Suprapubic skin (tissue), 4 donors: Measurements from ENCODE around the gene UBC.

Experiments
- POLR2A ChIP-seq, 2 donors: fragments of 450-650 bp; IDR thresholded peaks; one replicate each; pipeline ENCODE4 v1.6.1; 2017; ENCODE audit warnings: antibody characterized with exemption in 2 of 2, mild to moderate bottlenecking in 2 of 2, moderate library complexity in 2 of 2
- POLR2AphosphoS5 ChIP-seq, 3 donors: sonication (generic); formaldehyde crosslinking; IDR thresholded peaks; one replicate each; pipeline ENCODE4 v1.6.1; 2017; ENCODE audit warnings: antibody characterized with exemption in 3 of 3
- TF ChIP-seq, protein P1 (sequence below), 2 donors: fragments of 200-600 bp in 1 of 2; fragments of 450-650 bp in 1 of 2; sonication (generic) in 1 of 2; IDR thresholded peaks; one replicate each; pipeline ENCODE4 v1.5.1; 2016 to 2019; ENCODE audit warnings: antibody characterized with exemption in 2 of 2, mild to moderate bottlenecking in 1 of 2, moderate library complexity in 1 of 2

DNA sequence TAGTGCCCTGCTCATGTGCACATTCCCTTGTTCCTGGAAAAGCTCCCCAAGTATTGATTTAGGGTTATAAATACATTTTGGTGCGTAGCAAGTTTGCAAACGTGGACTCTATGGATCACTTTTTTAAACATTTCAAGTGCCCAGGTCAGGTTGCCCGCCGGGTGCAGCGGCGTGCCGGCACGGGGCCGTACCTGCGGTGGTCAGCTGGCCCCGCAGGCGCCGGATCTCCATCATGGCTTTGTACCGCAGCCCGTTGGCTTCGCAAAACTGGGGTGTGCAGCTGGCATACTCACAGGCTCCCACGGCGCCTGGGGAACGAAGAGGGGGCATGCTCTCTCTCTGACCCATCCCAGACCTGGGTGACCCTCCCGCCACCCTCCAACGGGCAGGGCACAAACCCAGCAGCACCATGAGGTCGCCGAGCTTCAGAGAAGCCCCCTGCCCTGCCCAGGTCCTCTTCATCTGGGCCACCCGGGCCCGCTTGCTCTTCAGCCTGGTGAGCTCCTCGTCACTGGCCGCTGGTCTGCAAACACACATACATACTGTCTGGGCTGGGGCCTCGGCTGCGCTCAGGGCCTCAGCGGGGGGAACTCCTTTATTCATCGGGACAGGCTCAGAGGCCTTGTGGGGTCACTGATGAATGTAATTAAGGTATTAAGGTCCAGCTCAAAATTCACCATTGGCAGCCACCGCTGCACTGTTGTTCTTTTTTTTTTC lies 39.4 kb upstream of the UBC start:
- TF ChIP-seq POLR2A (IDR thresholded peaks at IDR 0.05) (no peak), POLR2AphosphoS5 (IDR thresholded peaks at IDR 0.05) (no peak)
- TF ChIP-seq, protein P1, sequence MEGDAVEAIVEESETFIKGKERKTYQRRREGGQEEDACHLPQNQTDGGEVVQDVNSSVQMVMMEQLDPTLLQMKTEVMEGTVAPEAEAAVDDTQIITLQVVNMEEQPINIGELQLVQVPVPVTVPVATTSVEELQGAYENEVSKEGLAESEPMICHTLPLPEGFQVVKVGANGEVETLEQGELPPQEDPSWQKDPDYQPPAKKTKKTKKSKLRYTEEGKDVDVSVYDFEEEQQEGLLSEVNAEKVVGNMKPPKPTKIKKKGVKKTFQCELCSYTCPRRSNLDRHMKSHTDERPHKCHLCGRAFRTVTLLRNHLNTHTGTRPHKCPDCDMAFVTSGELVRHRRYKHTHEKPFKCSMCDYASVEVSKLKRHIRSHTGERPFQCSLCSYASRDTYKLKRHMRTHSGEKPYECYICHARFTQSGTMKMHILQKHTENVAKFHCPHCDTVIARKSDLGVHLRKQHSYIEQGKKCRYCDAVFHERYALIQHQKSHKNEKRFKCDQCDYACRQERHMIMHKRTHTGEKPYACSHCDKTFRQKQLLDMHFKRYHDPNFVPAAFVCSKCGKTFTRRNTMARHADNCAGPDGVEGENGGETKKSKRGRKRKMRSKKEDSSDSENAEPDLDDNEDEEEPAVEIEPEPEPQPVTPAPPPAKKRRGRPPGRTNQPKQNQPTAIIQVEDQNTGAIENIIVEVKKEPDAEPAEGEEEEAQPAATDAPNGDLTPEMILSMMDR (IDR thresholded peaks at IDR 0.05): no peak
